NCI-H1092 (cell line): ENCODE results near the gene CPOX.

ENCODE experiments used
- DNase-seq: peaks from one replicate; lab custom pipeline; 2025; lab: John Stamatoyannopoulos, UW

The CPOX gene

GRCh38 chr3:98534168-98534567 lies 59.2 kb downstream of the CPOX start:
- no peak for DNase-seq

- no peak for DNase-seq
Measured at GRCh38 chr3:98532709-98533571, 60.5 kb downstream of the CPOX start.

- DNase-seq = no peak
Measured at GRCh38 chr3:98532275-98532637, 61.2 kb downstream of the CPOX start.

- DNase-seq = no peak
Measured at GRCh38 chr3:98531622-98532274, 61.7 kb downstream of the CPOX start, which contains the start of gene GPR15. GPR15 (plus strand) TSS chr3:98531978; CDS start chr3:98532034, 56 bp downstream.

- DNase-seq = no peak
Measured at GRCh38 chr3:98530676-98531075, 62.7 kb downstream of the CPOX start.

GRCh38 chr3:98529856-98530459 lies 63.5 kb downstream of the CPOX start:
- DNase-seq = no peak
